GM23248 (cell line): ENCODE measurements around the gene AP3D1. TPM values are rescaled to one million over a fixed set of nuclear protein-coding genes. Genes with fewer than 3 reads are reported as not detected.

Experiments
- DNase-seq: peaks from one replicate; pipeline ENCODE4 v3.0.0-alpha.2; 2015
- H2AFZ ChIP-seq: fragments of 200-600 bp; sonication (generic); 2 replicates; pipeline ENCODE4 v1.6.1; 2016; ENCODE audit warnings: antibody characterized with exemption
- H3F3A ChIP-seq: fragments of 200-600 bp; sonication (generic); 2 replicates; pipeline ENCODE4 v1.6.1; 2016; ENCODE audit warnings: mild to moderate bottlenecking, antibody characterized with exemption, mixed run types; ENCODE audit not compliant: insufficient read depth
- H3K27ac ChIP-seq: fragments of 200-600 bp; sonication (generic); 2 replicates; pipeline ENCODE4 v1.5.1; 2016; ENCODE audit warnings: mild to moderate bottlenecking
- H3K27me3 ChIP-seq: fragments of 200-600 bp; sonication (generic); replicated peaks from 2 replicates; pipeline ENCODE4 v1.6.1; 2016; ENCODE audit warnings: mild to moderate bottlenecking; ENCODE audit not compliant: insufficient read depth
- H3K36me3 ChIP-seq: fragments of 200-600 bp; sonication (generic); 2 replicates; pipeline ENCODE4 v1.6.1; 2016; ENCODE audit warnings: low read depth, mild to moderate bottlenecking
- H3K4me1 ChIP-seq: fragments of 200-600 bp; sonication (generic); 2 replicates; pipeline ENCODE4 v1.6.1; 2016; ENCODE audit warnings: mild to moderate bottlenecking; ENCODE audit not compliant: insufficient read depth
- H3K4me2 ChIP-seq: fragments of 200-600 bp; sonication (generic); one replicate; pipeline ENCODE4 v1.6.1; 2016; ENCODE audit warnings: mild to moderate bottlenecking; ENCODE audit not compliant: unreplicated experiment
- H3K4me3 ChIP-seq: fragments of 200-600 bp; sonication (generic); 2 replicates; pipeline ENCODE4 v1.5.1; 2016; ENCODE audit warnings: mild to moderate bottlenecking
- H3K79me2 ChIP-seq: fragments of 200-600 bp; sonication (generic); 2 replicates; pipeline ENCODE4 v1.6.1; 2016; ENCODE audit warnings: mild to moderate bottlenecking; ENCODE audit not compliant: insufficient read depth
- H3K9ac ChIP-seq: fragments of 200-600 bp; sonication (generic); 2 replicates; pipeline ENCODE4 v1.6.1; 2016; ENCODE audit warnings: mild to moderate bottlenecking
- H3K9me2 ChIP-seq: fragments of 200-600 bp; sonication (generic); 2 replicates; pipeline ENCODE4 v1.6.1; 2016; ENCODE audit warnings: mixed run types, mild to moderate bottlenecking, moderate library complexity; ENCODE audit not compliant: insufficient read depth
- H3K9me3 ChIP-seq: fragments of 200-600 bp; sonication (generic); one replicate; pipeline ENCODE4 v1.6.1; 2017; ENCODE audit warnings: low read depth
- H4K20me1 ChIP-seq: fragments of 200-600 bp; sonication (generic); 2 replicates; pipeline ENCODE4 v1.6.0; 2016; ENCODE audit not compliant: insufficient read depth
- EZH2 ChIP-seq: fragments of 200-600 bp; sonication (generic); IDR thresholded peaks from 2 replicates; pipeline ENCODE4 v1.6.1; 2018; ENCODE audit warnings: antibody characterized with exemption, mild to moderate bottlenecking; ENCODE audit not compliant: insufficient read depth, poor library complexity, severe bottlenecking
- EZH2phosphoT487 ChIP-seq: fragments of 200-600 bp; sonication (generic); IDR thresholded peaks from 2 replicates; pipeline ENCODE4 v1.6.1; 2018; ENCODE audit warnings: antibody characterized with exemption, moderate library complexity, mild to moderate bottlenecking, low read depth; ENCODE audit not compliant: insufficient read depth
- WGBS, 2 experiments: methylation state at CpG; one replicate each; pipeline ENCODE4 v1.1.6; 2015 to 2017; ENCODE audit warnings: low lambda C conversion rate in 2 of 2, low coverage in 1 of 2; ENCODE audit errors: missing lambda C conversion rate in 2 of 2; 5-methylcytosine and 5-hydroxymethylcytosine counted together
- in situ Hi-C: fragments of 300-500 bp; cut with MboI; formaldehyde crosslinking; loops from 2 replicates; pipeline ENCODE4 v1.15.0; 2020
- polyA plus RNA-seq: library from polyadenylated mRNA; unstranded; fragments of >200 nt; fragmentation: Nextera tagmentation; extraction: Ambion mirVana; gene quantifications from 2 replicates; pipeline ENCODE4 v1.2.1, GENCODE V29; 2016
- total RNA-seq: library from RNA; depleted of rRNA; stranded (reverse); fragments of >200 nt; shearing (Covaris generic); gene quantifications from 2 replicates; pipeline ENCODE4 v1.2.3, GENCODE V29; 2014

AP3D1 gene
- total and polyA plus RNA-seq, 2 experiments from 2014 or later, result 79.0 to 97.6 TPM

DNA sequence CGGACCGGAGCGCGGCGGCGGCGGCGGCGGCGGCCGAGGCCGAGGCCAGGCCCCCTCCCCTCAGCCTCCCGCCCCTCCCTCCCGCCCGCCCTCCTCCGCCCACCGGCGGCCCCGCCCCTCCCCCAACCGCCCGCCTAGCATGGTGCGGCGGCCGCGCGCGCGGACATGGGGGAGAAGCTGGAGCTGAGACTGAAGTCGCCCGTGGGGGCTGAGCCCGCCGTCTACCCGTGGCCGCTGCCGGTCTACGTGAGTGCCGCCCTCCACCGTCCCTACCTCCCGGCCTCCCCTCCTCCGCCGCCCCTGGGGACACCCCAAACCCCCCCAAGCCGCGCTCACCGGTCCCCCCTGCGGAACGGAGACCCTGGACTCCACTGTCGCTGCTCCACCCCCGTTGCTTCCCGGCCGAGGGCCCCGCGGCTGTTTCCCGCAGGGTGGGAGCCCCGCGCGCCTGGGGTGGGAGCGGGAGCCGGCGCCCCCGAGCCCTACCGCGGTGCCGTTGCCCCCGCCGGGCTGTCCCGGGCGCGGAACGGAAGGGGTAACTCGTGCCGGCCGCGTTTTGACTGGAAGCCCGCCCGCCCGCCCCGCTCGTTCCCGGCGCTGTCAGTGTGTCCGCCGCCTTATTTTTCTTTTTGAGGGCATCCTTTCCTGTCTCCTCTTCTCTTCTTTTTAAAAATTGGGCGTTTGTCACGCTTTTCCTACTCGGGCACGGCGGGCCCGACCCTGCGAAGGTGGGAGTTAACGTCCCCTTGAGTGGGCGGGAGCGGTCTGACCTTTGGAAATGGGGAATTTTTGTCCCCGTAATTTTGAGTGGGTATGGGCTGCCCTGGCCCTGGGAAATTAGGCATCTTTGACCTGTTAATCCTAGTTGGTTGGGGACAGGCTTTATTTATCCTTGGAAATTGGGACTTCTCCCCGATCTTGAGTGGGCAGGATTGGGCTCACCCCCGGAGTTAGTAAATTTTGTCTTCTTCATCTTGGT, 12.9 kb upstream of the AP3D1 start:
- in situ Hi-C loops, result no loop called here
- Histone ChIP-seq H3K9me3 (no peaks in the 10 kb centered on the region), H3K9ac (peak overlapping the region; percentile 89), H3K9me2 (no peaks in the 10 kb centered on the region), H3K4me3 (peak overlapping the region; percentile 82), H2AFZ (no peak overlapping the region), H3F3A (peaks cover 38% of the 10 kb centered on the region), H3K27me3 (no peaks in the 10 kb centered on the region), H3K79me2 (peaks cover 37% of the 10 kb centered on the region), H4K20me1 (no peaks in the 10 kb centered on the region), H3K4me2 (peak overlapping the region; percentile 87), H3K4me1 (peaks cover 47% of the 10 kb centered on the region), H3K27ac (peak overlapping the region; percentile 97), H3K36me3 (no peaks in the 10 kb centered on the region)
- TF ChIP-seq EZH2phosphoT487 (no peak), EZH2 (no peak)
- DNase-seq, result peak; percentile 70
- 1 to 2% methylated on average over 30 to 79 of the region's 95 CpGs for WGBS, 2 experiments

DNA sequence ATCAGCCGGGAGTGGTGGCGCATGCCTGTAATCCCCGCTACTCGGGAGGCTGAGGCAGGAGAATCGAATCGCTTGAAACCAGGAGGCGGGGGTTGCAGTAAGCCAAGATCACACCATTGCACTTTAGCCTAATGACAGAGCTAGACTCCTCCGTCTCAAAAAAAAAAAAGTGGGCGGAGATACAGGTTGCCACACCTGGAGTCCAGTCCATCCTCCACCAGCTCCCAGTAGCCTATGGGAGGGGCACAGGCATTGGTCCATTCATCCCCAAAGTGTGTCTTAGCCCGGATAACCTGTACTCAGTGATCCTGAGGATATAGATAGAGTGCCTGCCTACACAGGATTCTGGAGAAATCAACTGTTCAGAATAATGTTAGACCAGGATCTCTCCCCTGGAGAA, 9.0 kb upstream of the AP3D1 start:
- WGBS, 2 experiments, result 94 to 96% methylated on average over 10 of the region's 10 CpGs
- no peak overlapping the region for H2AFZ ChIP-seq
- H4K20me1 ChIP-seq, result no peaks in the 10 kb centered on the region
- H3K9me3 ChIP-seq, result no peaks in the 10 kb centered on the region
- H3K4me3 ChIP-seq, result no peak overlapping the region
- H3K4me1 ChIP-seq, result peaks cover 16% of the 10 kb centered on the region
- H3K9me2 ChIP-seq, result no peaks in the 10 kb centered on the region
- no peak overlapping the region for H3K27ac ChIP-seq
- in situ Hi-C loops, result no loop called here
- no peaks in the 10 kb centered on the region for H3K36me3 ChIP-seq
- no peak for DNase-seq
- H3F3A ChIP-seq, result peaks cover 13% of the 10 kb centered on the region
- H3K27me3 ChIP-seq, result no peaks in the 10 kb centered on the region
- no peak overlapping the region for H3K4me2 ChIP-seq
- no peak overlapping the region for H3K9ac ChIP-seq
- TF ChIP-seq EZH2, result no peak
- TF ChIP-seq EZH2phosphoT487, result no peak
- peaks cover 9% of the 10 kb centered on the region for H3K79me2 ChIP-seq

DNA sequence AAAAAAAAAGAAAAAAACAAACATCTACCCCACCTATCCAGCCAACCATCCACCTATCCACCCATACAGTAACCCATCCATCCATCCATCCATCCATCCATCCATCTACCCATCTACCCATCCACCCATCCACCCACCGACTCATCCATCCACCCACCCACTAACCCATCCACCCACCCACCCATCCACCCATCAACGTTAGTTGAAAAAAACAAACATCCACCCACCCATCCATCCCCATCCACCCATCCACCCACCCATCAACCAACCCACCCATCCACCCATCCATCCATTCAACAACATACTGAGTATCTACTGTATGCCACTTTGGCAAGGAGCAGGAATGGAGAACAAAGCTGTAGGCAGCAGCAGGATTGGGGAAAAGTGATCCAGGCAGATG, 6.1 kb upstream of the AP3D1 start:
- Histone ChIP-seq H3K9ac (no peak overlapping the region), H3K79me2 (no peaks in the 10 kb centered on the region), H3K36me3 (no peaks in the 10 kb centered on the region), H3K27me3 (no peaks in the 10 kb centered on the region), H4K20me1 (no peaks in the 10 kb centered on the region), H2AFZ (no peak overlapping the region), H3K9me3 (no peaks in the 10 kb centered on the region), H3F3A (peaks cover 10% of the 10 kb centered on the region; the same call in 1 of the 2 replicates), H3K9me2 (no peaks in the 10 kb centered on the region), H3K4me1 (peaks cover 18% of the 10 kb centered on the region), H3K4me3 (no peak overlapping the region), H3K4me2 (no peak overlapping the region), H3K27ac (no peak overlapping the region)
- TF ChIP-seq EZH2 (no peak), EZH2phosphoT487 (no peak)
- 54% methylated on average over 2 of the region's 2 CpGs; no CpG with 5 or more reads in 1 of the 2 experiments for WGBS, 2 experiments
- no peak for DNase-seq
- in situ Hi-C loops, result loop anchor here (10.0 kb wide), 1 partner anchor 237 kb away; no protein-coding TSS in a partner anchor

DNA sequence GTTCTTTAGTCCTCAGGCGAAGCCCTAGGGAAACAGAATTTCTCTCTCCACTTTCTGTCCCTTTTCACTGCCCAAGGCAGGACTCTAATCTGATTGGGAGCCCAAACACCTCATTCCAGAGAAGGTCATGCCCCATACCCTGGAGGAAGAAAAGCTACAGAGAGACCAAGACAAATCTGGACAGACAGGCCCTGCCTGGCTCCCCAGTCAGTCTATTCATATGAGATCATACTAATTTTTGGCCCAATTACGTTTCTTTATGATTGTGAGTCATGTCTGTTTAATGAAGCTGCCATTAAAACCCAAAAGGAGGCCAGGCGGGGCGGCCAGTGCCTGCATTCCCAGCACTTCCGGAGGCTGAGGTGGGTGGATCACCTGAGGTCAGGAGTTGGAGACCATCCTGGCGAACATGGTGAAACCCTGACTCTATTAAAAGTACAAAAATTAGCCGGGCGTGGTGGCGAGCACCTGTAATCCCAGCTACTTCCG, 3.3 kb upstream of the AP3D1 start:
- 67 to 73% methylated on average over 10 of the region's 10 CpGs for WGBS, 2 experiments
- TF ChIP-seq EZH2 (no peak), EZH2phosphoT487 (no peak)
- H2AFZ ChIP-seq, result peak overlapping the region; percentile 49

More for the DNA sequence above, 3.3 kb upstream of the AP3D1 start:
- peaks cover 4% of the 10 kb centered on the region; the same call in 1 of the 2 replicates for H4K20me1 ChIP-seq
- H3K27me3 ChIP-seq, result no peaks in the 10 kb centered on the region
- no peaks in the 10 kb centered on the region for H3K9me2 ChIP-seq
- peaks cover 20% of the 10 kb centered on the region for H3K4me1 ChIP-seq
- H3K4me3 ChIP-seq, result no peak overlapping the region
- no peaks in the 10 kb centered on the region for H3K9me3 ChIP-seq
- H3K27ac ChIP-seq, result peak overlapping the region; percentile 59
- in situ Hi-C loops, result loop anchor here (10.0 kb wide), 1 partner anchor 240 kb away; no protein-coding TSS in a partner anchor
- peaks cover 15% of the 10 kb centered on the region for H3K79me2 ChIP-seq
- H3K36me3 ChIP-seq, result no peaks in the 10 kb centered on the region
- DNase-seq, result peak; percentile 65
- peak overlapping the region; percentile 48 for H3K9ac ChIP-seq
- H3F3A ChIP-seq, result peaks cover 9% of the 10 kb centered on the region; the same call in 1 of the 2 replicates
- H3K4me2 ChIP-seq, result peak overlapping the region; percentile 49
